Measurements from ENCODE around the gene PTPRM.

The PTPRM gene

DNA sequence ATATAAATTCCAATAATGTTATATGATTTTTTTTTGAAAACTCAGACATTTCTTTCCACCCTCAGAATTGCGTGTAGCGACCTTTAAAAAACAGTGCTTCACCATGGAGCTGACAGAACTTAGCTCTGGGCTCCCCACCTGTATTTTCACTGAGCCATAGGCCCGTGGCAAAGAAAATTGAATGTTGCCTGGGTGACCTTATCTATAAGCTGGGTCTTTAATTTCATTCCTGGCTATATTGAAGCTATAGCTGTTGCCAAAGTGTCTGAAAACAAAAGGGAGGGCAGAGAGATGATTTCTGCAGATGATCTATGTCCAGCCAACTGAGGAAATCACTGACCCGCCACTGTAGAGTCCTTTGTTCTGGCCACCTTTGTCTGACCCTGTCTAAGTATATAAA is 411.7 kb downstream of the PTPRM start:
- TF ChIP-seq, protein P1, sequence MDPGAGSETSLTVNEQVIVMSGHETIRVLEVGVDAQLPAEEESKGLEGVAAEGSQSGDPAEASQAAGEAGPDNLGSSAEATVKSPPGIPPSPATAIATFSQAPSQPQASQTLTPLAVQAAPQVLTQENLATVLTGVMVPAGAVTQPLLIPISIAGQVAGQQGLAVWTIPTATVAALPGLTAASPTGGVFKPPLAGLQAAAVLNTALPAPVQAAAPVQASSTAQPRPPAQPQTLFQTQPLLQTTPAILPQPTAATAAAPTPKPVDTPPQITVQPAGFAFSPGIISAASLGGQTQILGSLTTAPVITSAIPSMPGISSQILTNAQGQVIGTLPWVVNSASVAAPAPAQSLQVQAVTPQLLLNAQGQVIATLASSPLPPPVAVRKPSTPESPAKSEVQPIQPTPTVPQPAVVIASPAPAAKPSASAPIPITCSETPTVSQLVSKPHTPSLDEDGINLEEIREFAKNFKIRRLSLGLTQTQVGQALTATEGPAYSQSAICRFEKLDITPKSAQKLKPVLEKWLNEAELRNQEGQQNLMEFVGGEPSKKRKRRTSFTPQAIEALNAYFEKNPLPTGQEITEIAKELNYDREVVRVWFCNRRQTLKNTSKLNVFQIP (CRISPR knock-in tag; IDR thresholded peaks at IDR 0.05; ENCODE audit: borderline replicate concordance, low read depth): no peak
- TF ChIP-seq ESRRG (CRISPR knock-in tag; IDR thresholded peaks at IDR 0.05) (no peak), CREB5 (CRISPR knock-in tag; IDR thresholded peaks at IDR 0.05; ENCODE audit: low read depth) (no peak), TCF4 (CRISPR knock-in tag; IDR thresholded peaks at IDR 0.05; ENCODE audit: borderline replicate concordance) (no peak), BACH2 (CRISPR knock-in tag; IDR thresholded peaks at IDR 0.05; ENCODE audit: borderline replicate concordance) (no peak), ZFP3 (CRISPR knock-in tag; IDR thresholded peaks at IDR 0.05) (no peak), TSHZ2 (CRISPR knock-in tag; IDR thresholded peaks at IDR 0.05) (no peak), CSDC2 (CRISPR knock-in tag; IDR thresholded peaks at IDR 0.05) (no peak), ZC3H10 (CRISPR knock-in tag; IDR thresholded peaks at IDR 0.05) (no peak), ISL1 (CRISPR knock-in tag; IDR thresholded peaks at IDR 0.05) (no peak), OSR1 (CRISPR knock-in tag; IDR thresholded peaks at IDR 0.05) (no peak), SNAI2 (CRISPR knock-in tag; IDR thresholded peaks at IDR 0.05) (no peak), PPARA (CRISPR knock-in tag; IDR thresholded peaks at IDR 0.05; ENCODE audit: borderline replicate concordance) (no peak)
- ATAC-seq: no peak

DNA sequence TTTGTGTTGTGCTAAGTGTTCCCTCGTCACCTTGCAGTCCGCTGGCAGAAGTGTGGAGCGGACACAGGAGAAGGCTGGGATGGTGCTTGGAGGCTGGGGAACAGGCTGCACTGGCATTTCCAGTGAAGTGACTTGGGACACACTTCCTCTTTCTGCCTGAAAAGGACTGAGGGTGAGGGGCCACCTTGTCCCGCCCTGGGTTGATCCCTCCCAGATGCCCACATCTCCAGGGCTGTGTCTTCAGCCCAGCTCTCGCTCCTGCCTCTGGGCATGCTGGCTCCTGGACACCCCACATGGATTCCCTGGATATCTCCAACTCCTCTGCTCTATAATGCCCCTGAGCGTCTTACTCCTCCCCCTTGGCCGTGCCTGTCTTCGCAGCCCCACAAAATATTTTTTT is 412.6 kb downstream of the PTPRM start:
- ATAC-seq: no peak

More for the DNA sequence above, 412.6 kb downstream of the PTPRM start:
- TF ChIP-seq OSR1 (CRISPR knock-in tag; IDR thresholded peaks at IDR 0.05) (no peak), RARB (CRISPR knock-in tag; IDR thresholded peaks at IDR 0.05) (no peak), BACH2 (CRISPR knock-in tag; IDR thresholded peaks at IDR 0.05; ENCODE audit: borderline replicate concordance) (no peak), ARNTL (CRISPR knock-in tag; IDR thresholded peaks at IDR 0.05; ENCODE audit: borderline replicate concordance, low read depth) (no peak), CSRNP3 (CRISPR knock-in tag; IDR thresholded peaks at IDR 0.05) (no peak), CREB5 (CRISPR knock-in tag; IDR thresholded peaks at IDR 0.05; ENCODE audit: low read depth) (no peak), GLIS3 (CRISPR knock-in tag; IDR thresholded peaks at IDR 0.05) (no peak), ISL1 (CRISPR knock-in tag; IDR thresholded peaks at IDR 0.05) (no peak), CSDC2 (CRISPR knock-in tag; IDR thresholded peaks at IDR 0.05) (no peak), ZC3H10 (CRISPR knock-in tag; IDR thresholded peaks at IDR 0.05) (no peak), TSHZ2 (CRISPR knock-in tag; IDR thresholded peaks at IDR 0.05) (no peak), ZNF565 (CRISPR knock-in tag; conservative IDR thresholded peaks at IDR 0.05; ENCODE audit: low read depth) (no peak), PPARA (CRISPR knock-in tag; IDR thresholded peaks at IDR 0.05; ENCODE audit: borderline replicate concordance) (no peak), TOX (CRISPR knock-in tag; IDR thresholded peaks at IDR 0.05; ENCODE audit: borderline replicate concordance) (no peak)
- TF ChIP-seq, protein P2, sequence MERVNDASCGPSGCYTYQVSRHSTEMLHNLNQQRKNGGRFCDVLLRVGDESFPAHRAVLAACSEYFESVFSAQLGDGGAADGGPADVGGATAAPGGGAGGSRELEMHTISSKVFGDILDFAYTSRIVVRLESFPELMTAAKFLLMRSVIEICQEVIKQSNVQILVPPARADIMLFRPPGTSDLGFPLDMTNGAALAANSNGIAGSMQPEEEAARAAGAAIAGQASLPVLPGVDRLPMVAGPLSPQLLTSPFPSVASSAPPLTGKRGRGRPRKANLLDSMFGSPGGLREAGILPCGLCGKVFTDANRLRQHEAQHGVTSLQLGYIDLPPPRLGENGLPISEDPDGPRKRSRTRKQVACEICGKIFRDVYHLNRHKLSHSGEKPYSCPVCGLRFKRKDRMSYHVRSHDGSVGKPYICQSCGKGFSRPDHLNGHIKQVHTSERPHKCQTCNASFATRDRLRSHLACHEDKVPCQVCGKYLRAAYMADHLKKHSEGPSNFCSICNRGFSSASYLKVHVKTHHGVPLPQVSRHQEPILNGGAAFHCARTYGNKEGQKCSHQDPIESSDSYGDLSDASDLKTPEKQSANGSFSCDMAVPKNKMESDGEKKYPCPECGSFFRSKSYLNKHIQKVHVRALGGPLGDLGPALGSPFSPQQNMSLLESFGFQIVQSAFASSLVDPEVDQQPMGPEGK (CRISPR knock-in tag; IDR thresholded peaks at IDR 0.05; ENCODE audit: borderline replicate concordance): no peak
- TF ChIP-seq, protein P1 (CRISPR knock-in tag; IDR thresholded peaks at IDR 0.05; ENCODE audit: borderline replicate concordance, low read depth): no peak

Measured in SK-N-SH treated with all-trans-retinoic acid at 6 μM for 48 hours (cell line).